B cell (primary cell): ENCODE results near the gene RWDD2A. TPM values are rescaled to one million over a fixed set of nuclear protein-coding genes. Genes with fewer than 3 reads are reported as not detected.

ENCODE experiments used
- ATAC-seq: fragments of 200-7000 bp; cut with Tn5 transposase; one replicate; pipeline ENCODE4 v1.10.0; 2021; ENCODE audit warnings: low read depth, mild to moderate bottlenecking, moderate number of reproducible peaks, moderate library complexity
- CTCF ChIA-PET: fragments of 350-600 bp; sonication (Branson Sonifier 250); formaldehyde crosslinking; loops from one replicate; lab custom pipeline; 2021; ENCODE audit warnings: antibody characterized with exemption, inconsistent platforms; lab: Charles Lee
- POLR2A ChIA-PET: fragments of 350-600 bp; sonication (Branson Sonifier 250); formaldehyde crosslinking; loops from one replicate; lab custom pipeline; 2021; ENCODE audit warnings: antibody characterized with exemption; lab: Charles Lee
- DNase-seq: peaks from one replicate; pipeline ENCODE4 v3.0.0; 2013
- H2AFZ ChIP-seq: 2 replicates; pipeline ENCODE4 v1.6.1; 2012; ENCODE audit warnings: mild to moderate bottlenecking, low read depth, low read length; ENCODE audit not compliant: insufficient read depth, poor library complexity, severe bottlenecking
- H3K27ac ChIP-seq, 2 donors: 1 replicate in 1 of 2; 2 replicates in 1 of 2; pipeline ENCODE4 v1.5.1; 2012 to 2013; ENCODE audit warnings: low read length in 2 of 2, mild to moderate bottlenecking in 2 of 2, moderate library complexity in 1 of 2
- H3K27me3 ChIP-seq, 4 experiments: fragments of 200-600 bp in 1 of 4; sonication (generic) in 1 of 4; replicated peaks in 1 of 4; 1 replicate in 2 of 4; 2 replicates in 2 of 4; pipeline versions ENCODE4 v1.6.1 to v1.7.0; 2013 to 2016; ENCODE audit warnings: low read length in 3 of 4, mild to moderate bottlenecking in 2 of 4, mixed read lengths in 1 of 4, moderate library complexity in 1 of 4; ENCODE audit not compliant: insufficient read depth in 4 of 4, control insufficient read depth in 3 of 4; ENCODE audit errors: control extremely low read depth in 1 of 4
- H3K36me3 ChIP-seq, 2 experiments: replicated peaks in 1 of 2; 1 replicate in 1 of 2; 2 replicates in 1 of 2; pipeline versions ENCODE4 v1.6.1 to v1.7.1; 2013; ENCODE audit warnings: low read length in 1 of 2; ENCODE audit not compliant: insufficient read depth in 2 of 2, control insufficient read depth in 1 of 2; ENCODE audit errors: control extremely low read depth in 1 of 2, extremely low read depth in 1 of 2
- H3K4me1 ChIP-seq, 2 donors: fragments of 200-600 bp in 1 of 2; sonication (generic) in 1 of 2; 1 replicate in 1 of 2; 2 replicates in 1 of 2; pipeline versions ENCODE4 v1.5.1 to v1.6.1; 2013 to 2017; ENCODE audit warnings: low read length in 2 of 2; ENCODE audit not compliant: control insufficient read depth in 2 of 2, insufficient read depth in 2 of 2
- H3K4me2 ChIP-seq: replicated peaks from 2 replicates; pipeline ENCODE3; 2012; ENCODE audit warnings: mild to moderate bottlenecking, low read depth, low read length; ENCODE audit not compliant: poor library complexity, severe bottlenecking
- H3K4me3 ChIP-seq, 5 experiments: fragments of 200-600 bp in 1 of 5; sonication (generic) in 1 of 5; 1 replicate in 3 of 5; 2 replicates in 2 of 5; pipeline versions ENCODE4 v1.5.1 to v1.7.0; 2011 to 2016; ENCODE audit warnings: low read length in 4 of 5, mild to moderate bottlenecking in 4 of 5, low read depth in 2 of 5, control low read depth in 1 of 5, moderate library complexity in 1 of 5; ENCODE audit not compliant: insufficient read depth in 1 of 5; ENCODE audit errors: control extremely low read depth in 1 of 5, extremely low read depth in 1 of 5
- H3K79me2 ChIP-seq: fragments of 200-600 bp; sonication (generic); one replicate; pipeline ENCODE4 v1.6.0; 2016; ENCODE audit warnings: low read length; ENCODE audit not compliant: control insufficient read depth, insufficient read depth
- H3K9ac ChIP-seq: fragments of 200-600 bp; sonication (generic); 2 replicates; pipeline ENCODE4 v1.6.1; 2017; ENCODE audit warnings: mild to moderate bottlenecking, low read length, moderate library complexity
- H3K9me3 ChIP-seq, 3 donors: one replicate each; pipeline versions ENCODE4 v1.6.1 to v1.7.1; 2013; ENCODE audit warnings: low read length in 2 of 3; ENCODE audit not compliant: control insufficient read depth in 2 of 3, insufficient read depth in 1 of 3; ENCODE audit errors: control extremely low read depth in 1 of 3
- H4K20me1 ChIP-seq: 2 replicates; pipeline ENCODE4 v1.6.0; 2012; ENCODE audit warnings: mild to moderate bottlenecking, low read length; ENCODE audit not compliant: insufficient read depth, control insufficient read depth, poor library complexity, severe bottlenecking
- H3K27ac Mint-ChIP-seq: one replicate; pipeline ENCODE4 v1.8.0; 2021; ENCODE audit warnings: mixed read lengths
- H3K27me3 Mint-ChIP-seq: one replicate; pipeline ENCODE4 v1.8.0; 2021; ENCODE audit warnings: mixed read lengths
- H3K4me1 Mint-ChIP-seq: one replicate; pipeline ENCODE4 v1.8.0; 2021; ENCODE audit warnings: mixed read lengths
- H3K4me3 Mint-ChIP-seq: one replicate; pipeline ENCODE4 v1.8.0; 2021; ENCODE audit warnings: mixed read lengths
- H3K9me3 Mint-ChIP-seq: one replicate; pipeline ENCODE4 v1.8.0; 2022; ENCODE audit warnings: mixed read lengths; ENCODE audit not compliant: insufficient read depth
- CTCF ChIP-seq: fragments of 200-600 bp; IDR thresholded peaks from one replicate; pipeline ENCODE4 v1.8.0; 2022; ENCODE audit warnings: antibody characterized with exemption, mild to moderate bottlenecking
- EZH2 ChIP-seq: IDR thresholded peaks from 2 replicates; pipeline ENCODE4 v1.6.1; 2012; ENCODE audit warnings: borderline replicate concordance, low read depth, mild to moderate bottlenecking, moderate library complexity, low read length; ENCODE audit not compliant: insufficient read depth, poor library complexity, severe bottlenecking
- WGBS: methylation state at CpG from one replicate; pipeline ENCODE4 v1.1.5; 2013; ENCODE audit warnings: missing lambda C conversion rate; ENCODE audit not compliant: insufficient coverage; 5-methylcytosine and 5-hydroxymethylcytosine counted together
- intact Hi-C: fragments of 100-400 bp; cut with micrococcal nuclease; formaldehyde crosslinking; loops from one replicate; pipeline ENCODE4 v1.10.0; 2022
- polyA plus RNA-seq: library from polyadenylated mRNA; depleted of rRNA; stranded (reverse); fragments of >200 nt; gene quantifications from 2 replicates; pipeline ENCODE4 v1.2.3, GENCODE V29; 2012
- total RNA-seq, 2 donors: library from RNA; stranded (reverse); fragments of 120-200 nt in 1 of 2; gene quantifications; 1 replicate in 1 of 2; 2 replicates in 1 of 2; pipeline versions ENCODE4 v1.2.3 to v1.2.4, GENCODE V29; 2013 to 2022

The RWDD2A gene
- total and polyA plus RNA-seq, 2 donors (not counting 1 experiment from before 2014, with no cell fraction given), result 1.5 to 2.9 TPM

- H3K27ac ChIP-seq, result no peak overlapping the region
- intact Hi-C loops, result loop anchor here (1.0 to 2.0 kb wide), 2 partner anchors 148 to 945 kb away; partner anchors contain the start of gene DOP1A
- Mint-ChIP-seq H3K27ac (no peak overlapping the region), H3K9me3 (no peaks in the 10 kb centered on the region), H3K4me1 (no peaks in the 10 kb centered on the region), H3K4me3 (no peak overlapping the region), H3K27me3 (peaks cover 17% of the 10 kb centered on the region)
- peak; percentile 98 for ATAC-seq
- no peak overlapping the region for H3K4me3 ChIP-seq
- DNase-seq, result peak; percentile 72
- H3K4me1 ChIP-seq, result no peaks in the 10 kb centered on the region
- H3K27me3 ChIP-seq, result peaks cover 0 to 15% (median 0%) of the 10 kb centered on the region in 4 experiments
- no peaks in the 10 kb centered on the region for H3K9me3 ChIP-seq
- H3K4me2 ChIP-seq, result no peak overlapping the region
- H3K36me3 ChIP-seq, result no peaks in the 10 kb centered on the region
- ChIA-PET POLR2A (no interaction called here), CTCF (interaction anchor here (0.7 to 3.1 kb wide), 18 partner anchors 10 to 1021 kb away, joined by 3 to 103 read pairs (median 4); partner anchors contain the start of genes DOP1A and UBE3D)
- H3K79me2 ChIP-seq, result no peaks in the 10 kb centered on the region
- TF ChIP-seq CTCF (peak; percentile 81), EZH2 (no peak)
- H4K20me1 ChIP-seq, result no peaks in the 10 kb centered on the region
- H2AFZ ChIP-seq, result peak overlapping the region; percentile 50
- H3K9ac ChIP-seq, result no peak overlapping the region
- WGBS, result 16% methylated on average over 4 of the region's 7 CpGs
These were observed 22.2 kb downstream of the RWDD2A start for GRCh38 chr6:83215131-83216047.

- H2AFZ ChIP-seq, result no peak overlapping the region
- ATAC-seq (no peak), DNase-seq (no peak)
- ChIA-PET CTCF (interaction anchor here (1.2 to 3.1 kb wide), 5 partner anchors 13 to 946 kb away, joined by 4 to 103 read pairs (median 5); partner anchors contain the start of genes DOP1A and UBE3D), POLR2A (no interaction called here)
- no peaks in the 10 kb centered on the region for H3K79me2 ChIP-seq
- H3K9me3 Mint-ChIP-seq, result no peaks in the 10 kb centered on the region
- H3K36me3 ChIP-seq, result no peaks in the 10 kb centered on the region
- TF ChIP-seq CTCF (no peak), EZH2 (no peak)
- peaks cover 0 to 11% (median 0%) of the 10 kb centered on the region in 4 experiments for H3K27me3 ChIP-seq
- H3K9me3 ChIP-seq, result no peaks in the 10 kb centered on the region
- intact Hi-C loops, result no loop called here
- H3K4me3 Mint-ChIP-seq, result no peak overlapping the region
- no peak overlapping the region for H3K4me3 ChIP-seq
- H3K27me3 Mint-ChIP-seq, result peaks cover 15% of the 10 kb centered on the region
- H3K9ac ChIP-seq, result no peak overlapping the region
- no peak overlapping the region for H3K27ac ChIP-seq
- no peak overlapping the region for H3K27ac Mint-ChIP-seq
- no peaks in the 10 kb centered on the region for H3K4me1 ChIP-seq
- no peak overlapping the region for H3K4me2 ChIP-seq
- no peaks in the 10 kb centered on the region for H3K4me1 Mint-ChIP-seq
- no peaks in the 10 kb centered on the region for H4K20me1 ChIP-seq
These were observed 23.6 kb downstream of the RWDD2A start for GRCh38 chr6:83216806-83217205.
